Fibroblast of skin of back (primary cell): ENCODE data around the gene PSAT1. TPM values are rescaled to one million over a fixed set of nuclear protein-coding genes. Genes with fewer than 3 reads are reported as not detected.
"Not testable (repeated sequence)": the region's sequence is repeated elsewhere in the genome, so short reads cannot be mapped to it uniquely, and the experiment has no call there.

Source experiments
- DNase-seq: peaks from one replicate; pipeline ENCODE4 v3.0.0-alpha.2; 2013
- polyA plus RNA-seq, 2 experiments: library from polyadenylated mRNA; unstranded; fragments of 120-200 nt; gene quantifications; one replicate each; pipeline ENCODE4 v1.2.1, GENCODE V29; 2013; ENCODE audit not compliant: insufficient read length in 2 of 2

Gene PSAT1
- polyA plus RNA-seq (2013, experiment 1 of 2; ENCODE audit: insufficient read length), result 337 TPM
- polyA plus RNA-seq (2013, experiment 2 of 2; ENCODE audit: insufficient read length), result 118 TPM

DNA sequence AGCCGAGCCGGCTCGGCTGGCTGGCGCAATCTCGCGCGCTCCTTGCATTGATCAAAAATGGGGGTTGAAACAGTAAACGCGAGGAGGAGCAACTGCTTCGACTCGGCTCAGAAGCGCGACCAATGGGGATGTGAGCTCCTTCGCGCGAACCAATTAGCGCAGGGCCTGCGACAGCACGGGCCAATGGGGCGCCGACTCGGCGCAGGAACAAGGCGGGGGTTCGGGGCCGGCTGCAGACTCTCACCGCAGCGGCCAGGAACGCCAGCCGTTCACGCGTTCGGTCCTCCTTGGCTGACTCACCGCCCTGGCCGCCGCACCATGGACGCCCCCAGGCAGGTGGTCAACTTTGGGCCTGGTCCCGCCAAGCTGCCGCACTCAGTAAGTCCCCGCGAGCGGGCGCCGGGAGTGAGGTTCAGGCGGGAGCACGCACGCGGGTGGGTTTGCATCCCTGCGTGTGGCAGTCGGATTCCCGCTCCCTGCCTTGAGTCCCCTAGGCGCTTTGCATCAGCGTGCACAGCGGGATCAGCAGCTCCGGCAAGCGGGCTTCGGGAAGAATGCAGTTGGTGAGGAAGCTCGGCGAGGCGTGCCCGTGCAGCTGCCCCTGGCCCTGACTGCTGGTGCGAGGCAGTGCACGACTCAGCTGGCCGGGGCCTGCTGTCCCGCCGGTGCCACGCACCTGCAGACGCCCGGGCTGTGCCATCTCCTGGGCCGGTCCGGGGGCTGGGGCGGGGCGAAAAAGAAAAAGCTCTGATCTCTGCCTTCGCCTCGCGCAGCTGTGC is at the start of gene PSAT1:
Gene PSAT1 (plus strand): TSS at position 233 of the 779 bp plus-strand sequence. CDS start 86 bp downstream, at position 319.
- DNase-seq, result peak; percentile 99

DNA sequence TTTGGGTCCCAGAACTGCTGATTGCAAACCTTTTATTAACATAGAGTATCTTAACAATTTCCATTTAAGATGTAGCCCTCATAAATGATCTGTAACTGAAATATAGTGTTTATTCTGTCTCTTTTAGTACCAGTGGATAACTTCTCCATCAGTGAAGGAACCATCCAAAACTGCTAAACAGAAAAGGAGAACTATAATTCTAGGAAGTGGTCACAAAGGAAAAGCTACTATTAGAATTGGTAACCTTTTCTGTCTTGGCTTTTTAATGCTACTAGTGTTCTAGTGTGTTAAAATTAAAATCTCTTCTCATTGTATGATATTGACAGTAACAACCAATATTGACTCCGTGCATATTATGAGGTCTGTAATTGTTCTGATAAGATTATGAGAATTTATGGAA is 48.3 kb upstream of the PSAT1 start:
- no peak for DNase-seq

DNA sequence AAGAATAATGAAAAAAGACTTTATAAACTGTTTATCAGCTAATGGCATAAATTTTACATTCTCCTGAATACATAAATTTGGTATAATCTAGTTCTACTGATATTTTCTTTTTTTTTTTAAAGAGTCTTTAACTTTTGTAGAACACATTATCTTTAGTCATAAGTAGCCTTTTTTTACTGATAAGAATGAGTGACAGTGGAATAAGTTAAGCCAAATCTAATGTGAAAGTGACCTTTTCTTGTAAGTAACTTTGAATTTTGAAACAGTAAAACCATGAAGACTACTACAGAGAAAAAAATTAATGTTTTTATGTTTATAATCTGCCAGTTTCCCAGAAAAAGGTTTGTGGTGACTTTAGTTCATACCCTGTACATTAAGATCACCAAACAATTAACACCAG is 47.4 kb upstream of the PSAT1 start:
- no peak for DNase-seq

DNA sequence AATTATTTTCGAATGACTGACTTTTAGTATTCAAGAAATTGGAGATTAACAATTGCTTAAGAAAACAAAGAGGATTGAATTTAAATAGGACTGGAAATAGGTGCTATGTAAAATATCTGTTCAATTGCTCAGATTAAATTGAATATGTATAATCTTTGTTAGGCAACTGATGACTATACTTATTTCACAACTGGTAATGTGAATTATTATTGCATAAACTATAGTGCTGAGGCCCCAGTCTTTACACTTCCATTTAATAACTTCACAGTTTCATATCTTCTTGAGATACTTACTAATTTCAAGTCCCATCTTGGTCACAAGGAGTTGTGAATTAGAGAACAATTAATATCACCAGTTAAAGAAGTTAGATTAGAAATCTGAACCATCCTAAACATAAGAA is 44.3 kb upstream of the PSAT1 start:
- no peak for DNase-seq

DNA sequence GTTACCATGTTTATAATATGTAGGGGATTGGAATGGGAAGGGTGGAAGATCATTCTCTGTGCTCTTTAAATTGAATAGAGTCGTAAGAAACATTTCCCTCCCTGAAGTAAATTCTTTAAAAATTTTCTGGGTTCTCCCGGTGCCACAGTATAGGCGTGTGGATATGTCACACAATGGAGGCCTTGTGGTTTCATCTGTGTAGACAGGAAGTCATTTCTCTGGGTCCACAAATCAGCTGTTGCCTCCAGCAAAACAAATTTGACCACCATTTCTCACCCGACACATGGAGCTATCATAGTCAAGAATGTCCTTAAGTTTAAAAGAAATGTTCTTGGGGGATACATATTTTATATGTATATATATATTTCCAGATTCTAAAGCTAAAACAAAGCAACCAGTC is 43.6 kb upstream of the PSAT1 start:
- DNase-seq, result no peak

DNA sequence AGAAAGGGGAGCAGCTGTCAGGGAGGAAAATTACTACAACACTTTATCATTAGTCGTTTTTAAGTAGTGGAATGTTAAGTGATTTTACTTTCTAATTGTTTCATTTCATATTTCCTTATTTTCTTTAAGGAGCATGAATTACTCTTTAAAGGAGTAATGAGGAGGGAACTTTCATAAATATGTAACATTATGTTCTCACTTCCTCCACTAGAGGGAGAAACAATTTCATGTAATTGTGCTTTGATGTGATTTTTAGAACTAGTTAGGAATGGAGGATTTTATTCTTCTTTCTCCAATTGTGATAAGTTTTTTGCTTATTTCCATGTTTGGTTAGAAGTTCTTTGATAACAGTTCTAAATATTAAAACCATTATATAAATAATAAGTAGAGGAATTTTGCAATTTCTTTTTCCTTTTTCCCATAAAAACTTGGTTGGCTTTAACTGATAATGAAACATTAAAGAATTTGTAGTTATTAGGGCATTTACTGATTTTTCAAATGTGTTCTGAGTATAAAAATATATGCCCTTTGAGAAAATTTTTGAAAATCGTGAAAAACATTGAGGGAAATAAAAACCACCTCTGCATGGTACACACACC is 35.4 kb upstream of the PSAT1 start:
- DNase-seq, result peak; percentile 44

DNA sequence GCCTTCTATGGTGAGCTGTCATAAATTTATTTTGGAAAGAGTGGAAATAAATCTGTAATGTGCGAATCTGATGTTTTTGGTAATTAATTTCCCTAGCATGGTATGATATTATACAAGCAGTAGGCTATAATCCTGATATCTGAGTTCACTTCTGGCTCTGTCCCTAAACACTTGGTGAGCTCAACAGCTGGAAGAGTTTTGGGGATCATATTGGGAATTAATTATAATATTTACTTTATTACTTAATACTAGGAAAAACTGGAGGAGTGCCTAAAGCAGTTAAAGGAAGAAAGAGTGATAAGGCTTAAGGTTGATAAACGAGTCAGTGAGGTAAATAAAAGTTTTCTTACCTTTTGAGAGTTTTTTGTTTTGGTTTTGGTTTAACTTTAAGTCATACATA is 34.3 kb upstream of the PSAT1 start:
- no peak for DNase-seq

DNA sequence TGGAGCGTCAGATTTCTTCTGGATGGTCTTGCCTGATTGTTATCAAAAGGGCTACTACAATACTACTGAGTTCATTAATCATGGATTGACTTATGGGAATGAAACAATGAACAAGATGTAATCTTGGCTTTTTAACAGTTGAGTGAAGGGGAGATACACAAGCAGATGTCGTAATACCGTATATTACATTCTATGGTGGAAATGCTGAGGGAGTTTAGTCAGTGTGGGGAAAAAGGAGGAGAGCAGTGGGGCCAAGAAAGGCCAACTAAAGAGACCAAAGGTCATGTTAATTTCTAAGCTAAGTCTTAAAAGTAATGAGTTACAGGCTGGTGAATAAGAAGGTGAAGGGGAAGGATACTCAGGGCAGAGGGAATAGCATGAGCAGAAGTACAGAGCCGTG is 29.0 kb upstream of the PSAT1 start:
- no peak for DNase-seq

DNA sequence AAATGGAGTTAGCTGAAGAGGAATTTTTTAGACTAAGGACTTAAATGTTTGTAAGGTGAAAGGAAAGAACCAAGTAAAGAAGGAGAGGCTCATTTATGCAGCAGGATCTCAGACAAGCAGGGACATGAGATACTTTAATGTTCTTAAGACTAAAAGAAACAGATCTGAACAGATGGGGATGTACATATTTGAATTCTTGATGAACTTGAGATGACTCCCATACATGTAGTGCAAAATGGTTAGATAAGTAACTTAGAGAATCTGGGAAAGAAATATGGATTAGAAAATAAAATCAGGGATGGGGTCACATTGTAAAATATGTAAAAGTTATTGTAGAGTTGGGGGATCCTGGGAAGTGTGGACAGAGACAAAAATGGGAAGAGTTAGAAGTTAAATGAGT is 27.1 kb upstream of the PSAT1 start:
- DNase-seq, result no peak

DNA sequence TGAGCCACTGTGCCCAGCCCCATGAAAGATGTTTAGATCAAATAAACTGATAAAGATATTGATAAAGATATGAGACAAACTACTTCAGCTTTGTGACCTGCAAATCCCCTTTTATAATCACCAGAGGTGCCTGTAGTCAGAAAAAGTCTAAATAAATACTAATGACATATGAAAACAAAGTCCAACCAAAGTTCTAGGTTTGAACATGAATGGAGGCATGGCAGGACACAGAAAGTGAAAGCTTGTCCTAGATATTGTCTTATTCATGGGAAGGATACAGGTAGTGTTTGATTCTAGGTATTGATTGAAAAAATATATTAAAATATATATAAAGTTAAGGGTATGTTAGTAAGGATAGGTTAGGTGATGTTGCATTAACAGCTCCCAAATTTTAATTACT is 24.6 kb upstream of the PSAT1 start:
- no peak for DNase-seq

DNA sequence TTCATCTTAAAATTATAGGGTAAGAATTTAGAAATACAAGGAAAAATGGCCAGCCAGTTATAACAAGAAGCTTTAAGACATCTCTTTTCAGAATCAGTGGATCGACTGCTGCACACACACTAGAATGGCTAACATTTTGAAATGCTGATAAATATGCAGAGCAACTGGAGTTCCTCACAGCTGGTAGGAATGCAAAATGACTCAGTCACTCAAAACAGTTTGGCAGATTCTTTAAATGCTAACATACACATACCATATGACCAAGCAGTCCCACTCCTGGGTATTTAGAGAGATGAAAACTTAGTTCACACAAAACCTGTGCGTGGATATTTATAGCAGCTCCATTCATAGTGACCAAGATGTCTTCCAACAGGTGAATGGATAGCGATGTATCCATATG is 23.2 kb upstream of the PSAT1 start:
- peak; percentile 87 for DNase-seq

DNA sequence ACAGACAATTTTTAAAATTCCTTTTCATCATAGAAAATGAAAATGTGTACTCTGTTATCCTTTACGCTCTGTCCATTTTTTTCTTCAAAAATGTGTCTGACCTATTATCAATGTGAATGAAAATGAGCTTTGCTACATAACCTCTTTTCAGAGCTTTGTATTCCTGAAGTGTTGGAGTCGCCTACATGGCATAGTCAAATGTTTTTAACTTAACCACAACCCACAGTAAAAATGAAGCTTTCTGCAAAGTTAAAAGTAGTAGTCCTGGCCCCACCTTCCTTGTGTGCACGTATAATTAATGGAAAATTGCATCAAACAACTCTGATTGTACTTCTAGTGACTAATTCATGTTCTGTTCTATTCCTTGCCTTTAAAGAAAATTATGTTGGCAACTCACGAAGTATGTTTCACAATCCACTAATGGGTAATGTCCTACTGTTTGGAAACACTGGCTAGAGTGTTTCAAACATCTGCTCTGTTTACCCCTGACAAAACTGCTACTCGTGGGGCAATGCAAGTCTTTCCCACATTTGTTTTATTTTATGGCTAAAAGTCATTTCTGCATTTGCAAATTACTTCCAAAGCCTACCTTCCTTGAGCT is 18.6 kb upstream of the PSAT1 start:
- no peak for DNase-seq

DNA sequence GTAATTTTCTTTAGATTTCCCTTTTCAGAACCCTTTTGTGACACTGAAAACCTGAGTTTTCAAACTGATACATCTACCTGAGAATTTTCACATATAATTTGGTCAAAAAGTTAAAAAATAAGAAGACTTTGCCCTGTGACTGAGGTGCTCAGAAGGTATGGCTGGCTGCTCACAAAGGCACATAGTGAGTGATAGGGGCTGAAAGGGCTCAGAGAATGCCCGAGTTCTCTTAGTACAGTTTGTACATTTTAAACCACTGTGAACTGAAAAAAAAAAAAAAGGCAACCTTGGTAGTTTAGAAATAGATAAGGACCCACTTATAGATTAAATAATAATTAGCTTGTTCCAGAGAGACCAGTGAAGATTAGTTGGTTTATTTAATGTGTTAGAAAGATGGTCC is 18.1 kb upstream of the PSAT1 start:
- no peak for DNase-seq

DNA sequence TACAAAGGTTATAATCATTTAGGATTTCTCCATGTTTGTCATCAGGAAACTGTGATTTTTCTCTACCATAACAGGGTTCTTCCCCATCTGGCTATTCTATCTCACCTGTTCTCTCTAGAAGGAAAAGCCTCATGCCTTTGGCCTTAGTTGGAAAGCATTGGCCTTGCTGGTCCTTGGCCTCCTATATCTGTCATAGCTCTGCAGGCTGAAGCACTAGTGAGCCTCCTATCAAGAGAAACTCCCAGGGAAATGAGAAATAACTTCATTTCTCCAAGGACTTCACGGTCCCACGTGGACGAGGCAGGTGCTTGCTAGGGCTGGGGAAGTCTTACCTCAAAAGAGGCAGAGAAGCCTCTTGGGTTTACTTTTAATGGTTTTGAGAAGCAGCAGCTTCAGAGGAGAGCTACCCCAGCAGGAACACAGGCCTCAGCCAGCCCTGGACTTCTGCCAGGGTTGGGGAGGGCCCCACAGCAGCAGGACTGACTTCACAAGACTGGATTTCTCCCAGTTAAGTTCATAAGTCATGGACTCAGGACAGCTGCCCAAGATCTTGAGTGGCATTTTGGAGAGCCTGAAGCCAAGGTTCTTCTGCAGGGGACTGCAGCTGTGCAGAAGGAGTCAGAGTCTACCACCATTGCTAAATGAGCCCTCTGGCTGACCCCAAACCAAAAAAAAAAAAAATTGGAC is 15.8 kb upstream of the PSAT1 start:
- DNase-seq, result peak; percentile 56

DNA sequence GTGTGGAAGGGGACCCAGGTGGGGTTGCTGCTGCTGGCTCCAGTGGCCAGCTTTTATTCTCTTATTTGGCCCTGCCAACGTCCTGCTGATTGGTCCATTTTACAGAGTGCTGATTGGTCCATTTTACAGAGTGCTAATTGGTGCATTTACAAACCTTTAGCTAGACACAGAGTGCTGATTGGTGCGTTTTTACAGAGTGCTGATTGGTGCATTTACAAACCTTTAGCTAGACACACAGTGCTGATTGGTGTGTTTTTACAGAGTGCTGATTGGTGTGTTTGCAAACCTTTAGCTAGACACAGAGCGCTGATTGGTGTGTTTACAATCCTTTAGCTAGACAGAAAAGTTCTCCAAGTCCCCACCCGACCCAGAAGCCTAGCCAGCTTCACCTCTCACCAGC is 12.7 kb upstream of the PSAT1 start:
- not testable (repeated sequence) for DNase-seq

DNA sequence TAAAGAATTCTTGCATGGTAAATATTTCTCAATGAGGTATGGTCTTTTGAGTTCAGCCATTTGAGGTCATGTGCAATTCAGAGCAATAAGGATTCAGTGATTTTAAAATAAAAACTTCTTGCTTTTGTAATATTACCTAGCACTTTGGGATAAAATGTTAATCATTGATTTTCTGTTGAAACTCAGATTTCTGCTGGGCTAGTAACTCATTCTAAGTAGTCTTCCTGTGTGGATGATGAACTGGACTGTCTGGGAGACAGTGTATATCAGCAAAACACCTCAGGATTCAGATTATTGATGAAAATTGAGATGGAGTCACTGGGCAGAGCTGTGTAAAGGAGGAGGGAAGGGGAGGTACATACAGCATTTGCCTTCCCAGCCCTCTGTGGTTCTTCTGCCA is 10.8 kb upstream of the PSAT1 start:
- no peak for DNase-seq

DNA sequence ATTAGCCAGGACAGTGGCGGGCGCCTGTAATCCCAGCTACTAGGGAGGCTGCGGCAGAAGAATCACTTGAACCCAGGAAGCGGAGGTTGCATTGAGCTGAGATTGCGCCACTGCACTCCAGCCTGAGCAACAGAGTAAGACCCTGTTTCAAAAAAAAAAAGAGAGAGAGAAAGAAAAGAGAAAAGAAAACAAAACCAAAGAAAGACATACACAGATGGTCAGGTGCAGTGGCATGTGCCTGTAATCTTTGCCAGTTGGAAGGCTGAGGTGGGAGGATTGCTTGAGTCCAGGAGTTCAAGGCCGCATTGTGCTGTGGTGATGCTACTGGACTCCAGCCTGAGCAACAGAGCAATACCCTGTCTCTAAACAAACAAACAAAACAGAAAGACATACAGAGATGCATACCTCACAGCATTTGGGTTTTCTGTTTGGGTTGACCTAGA is 10.0 kb upstream of the PSAT1 start:
- DNase-seq, result no peak

DNA sequence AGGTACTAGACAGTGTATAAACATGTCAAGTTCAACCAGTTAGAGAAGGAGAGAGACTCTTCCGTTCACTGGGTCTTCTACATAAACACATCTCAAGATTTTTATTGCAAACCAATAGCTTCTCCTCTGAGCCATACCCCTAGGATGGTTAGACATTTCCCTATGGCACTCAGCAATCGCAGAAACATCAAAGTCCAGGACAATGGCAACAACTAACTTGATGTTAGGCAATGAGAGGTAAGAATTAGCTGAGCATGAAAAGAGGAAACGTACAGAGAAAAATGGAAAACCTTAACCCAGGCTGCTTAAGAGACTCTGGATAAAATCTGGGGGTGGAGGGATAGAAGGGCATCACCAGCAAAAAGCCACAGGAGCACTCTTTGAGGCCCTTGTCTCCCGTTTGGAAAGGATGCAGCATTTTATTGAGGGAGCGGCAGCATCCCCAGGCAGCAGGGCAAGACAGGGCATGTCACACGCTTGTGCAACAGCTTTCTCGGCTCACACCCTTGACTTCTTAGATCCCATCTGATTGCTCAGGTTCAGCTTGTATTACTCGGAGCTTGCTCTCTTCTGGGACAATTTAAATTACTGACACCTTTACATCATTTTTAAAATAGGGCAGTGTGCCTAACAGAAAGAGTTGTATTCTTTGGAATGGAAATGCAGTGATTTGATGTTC is 8.6 kb upstream of the PSAT1 start:
- no peak for DNase-seq

DNA sequence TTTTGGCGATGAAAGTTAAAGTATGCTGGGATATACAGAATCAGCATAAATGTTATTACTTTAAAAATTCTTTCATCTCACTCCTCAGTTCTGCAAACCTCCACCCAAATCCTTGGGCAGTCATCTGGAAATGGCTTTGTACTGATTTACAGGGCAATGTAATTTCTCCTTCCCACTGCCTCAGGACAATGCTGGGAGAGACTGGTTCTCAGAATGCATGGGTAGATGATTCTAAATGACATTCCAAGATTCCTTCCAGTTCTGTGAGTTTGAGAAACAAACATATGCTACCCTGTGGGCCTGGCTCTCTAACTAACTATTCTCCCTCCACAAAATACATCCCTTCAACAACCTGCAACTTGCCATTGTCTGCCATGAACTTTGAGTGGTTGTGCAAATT is 7.5 kb upstream of the PSAT1 start:
- DNase-seq, result no peak

DNA sequence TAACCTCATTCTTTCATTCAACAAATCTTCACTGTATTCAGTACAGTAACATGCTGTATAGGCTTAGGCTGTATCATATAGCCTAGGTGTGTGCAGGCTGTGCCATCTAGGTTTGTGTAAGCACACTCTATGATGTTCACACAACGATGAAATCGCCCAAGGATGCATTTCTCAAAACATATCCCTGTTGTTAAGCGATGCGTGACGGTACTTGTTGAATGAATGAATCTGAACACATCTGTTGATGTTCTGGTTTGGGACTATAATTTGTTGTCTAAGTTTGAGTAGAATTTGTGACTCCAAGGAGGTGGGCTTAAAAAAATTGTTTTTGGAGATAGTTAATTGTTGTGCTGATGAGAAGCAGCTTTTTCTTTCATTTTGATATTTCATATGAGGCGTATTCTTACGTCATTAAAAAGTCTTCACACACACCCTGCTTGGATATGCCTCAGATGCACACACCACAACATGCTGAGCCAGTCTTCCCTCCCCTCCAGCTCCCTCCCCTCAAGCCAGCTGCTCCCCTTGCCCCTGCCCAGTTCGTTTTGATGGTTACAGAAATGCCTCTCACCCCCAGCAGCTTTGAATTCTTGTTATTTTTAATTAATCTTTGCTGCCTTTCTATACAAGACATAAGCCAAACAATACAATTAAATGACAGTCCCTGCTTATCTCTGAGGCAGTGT is 5.5 kb upstream of the PSAT1 start:
- no peak for DNase-seq

DNA sequence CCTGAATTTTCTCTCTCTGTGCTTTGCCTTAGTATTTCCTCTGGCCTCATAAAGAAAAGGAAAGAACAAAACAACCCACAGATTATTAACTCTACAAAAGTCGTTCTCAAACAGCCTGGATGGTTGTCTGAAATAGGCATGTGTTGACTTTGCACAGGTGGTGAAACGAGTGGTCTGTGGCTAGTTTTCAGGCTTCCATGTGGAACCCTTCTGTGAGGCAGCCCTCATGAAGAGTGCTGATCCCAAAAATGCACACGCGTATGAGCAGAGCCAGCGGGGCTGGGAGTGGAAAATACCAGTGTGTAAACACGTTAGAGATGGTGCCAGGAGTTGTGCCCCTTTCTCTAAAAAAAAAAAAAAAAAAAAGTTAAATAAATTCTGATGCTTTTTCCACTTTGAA is 4.9 kb upstream of the PSAT1 start:
- no peak for DNase-seq
